Mucosa of descending colon (tissue), 3 donors: ENCODE data around the gene ANOS1. TPM values are rescaled to one million over a fixed set of nuclear protein-coding genes. Genes with fewer than 3 reads are reported as not detected.

Source experiments
- ATAC-seq: fragments of 200-7000 bp; cut with Tn5 transposase; one replicate; pipeline ENCODE4 v1.9.1; 2020; ENCODE audit warnings: mild to moderate bottlenecking, moderate library complexity
- DNase-seq, 3 donors: peaks; one replicate each; pipeline ENCODE4 v3.0.0-alpha.2; 2020
- H3K36me3 ChIP-seq: fragments of 200-600 bp; one replicate; pipeline ENCODE4 v1.8.0; 2021; ENCODE audit warnings: low read depth, mild to moderate bottlenecking
- H3K4me1 ChIP-seq: fragments of 200-600 bp; one replicate; pipeline ENCODE4 v1.8.0; 2021; ENCODE audit warnings: low read depth, mild to moderate bottlenecking
- H3K4me3 ChIP-seq: fragments of 200-600 bp; one replicate; pipeline ENCODE4 v1.8.0; 2021; ENCODE audit warnings: mild to moderate bottlenecking
- H3K9me3 ChIP-seq: fragments of 200-600 bp; one replicate; pipeline ENCODE4 v1.8.0; 2021; ENCODE audit warnings: mild to moderate bottlenecking
- intact Hi-C, 2 donors: fragments of 100-400 bp; cut with DNase I in 1 of 2; cut with micrococcal nuclease in 1 of 2; formaldehyde crosslinking; loops; one replicate each; pipeline versions ENCODE4 v1.11.0 to v1.11.1; 2022; cut with DNase I, micrococcal nuclease
- total RNA-seq, 3 donors: library from RNA; stranded (reverse); fragmentation: NEBNext Ultra II Directional in 2 of 3; extraction: Animal tissue kit (Norgen Biotek cat#: 25700) in 2 of 3; gene quantifications; one replicate each; pipeline versions ENCODE4 v1.2.1 to v1.2.4, GENCODE V29; 2021 to 2023
- TF ChIP-seq, protein P1 (sequence below): fragments of 200-600 bp; IDR thresholded peaks from one replicate; pipeline ENCODE4 v1.8.0; 2022; ENCODE audit warnings: antibody characterized with exemption, mild to moderate bottlenecking
- donor health status: DM: no; HTN: no; CAD: no; lungs with moderate emphysema.
- donor health status: DM: no; HTN: no; CAD: no.
- donor health status: DM: no; HTN: yes; CAD: no.

Gene ANOS1
- total RNA-seq, 3 donors from 2014 or later = 0.14 to 0.48 (median 0.41) TPM

GRCh38 chrX:8576821-8577220, 155.1 kb downstream of the ANOS1 start:
- Histone ChIP-seq H3K4me1 (no peaks in the 10 kb centered on the region), H3K36me3 (no peaks in the 10 kb centered on the region), H3K9me3 (no peaks in the 10 kb centered on the region), H3K4me3 (no peak overlapping the region)
- DNase-seq = no peak
- TF ChIP-seq, protein P1, sequence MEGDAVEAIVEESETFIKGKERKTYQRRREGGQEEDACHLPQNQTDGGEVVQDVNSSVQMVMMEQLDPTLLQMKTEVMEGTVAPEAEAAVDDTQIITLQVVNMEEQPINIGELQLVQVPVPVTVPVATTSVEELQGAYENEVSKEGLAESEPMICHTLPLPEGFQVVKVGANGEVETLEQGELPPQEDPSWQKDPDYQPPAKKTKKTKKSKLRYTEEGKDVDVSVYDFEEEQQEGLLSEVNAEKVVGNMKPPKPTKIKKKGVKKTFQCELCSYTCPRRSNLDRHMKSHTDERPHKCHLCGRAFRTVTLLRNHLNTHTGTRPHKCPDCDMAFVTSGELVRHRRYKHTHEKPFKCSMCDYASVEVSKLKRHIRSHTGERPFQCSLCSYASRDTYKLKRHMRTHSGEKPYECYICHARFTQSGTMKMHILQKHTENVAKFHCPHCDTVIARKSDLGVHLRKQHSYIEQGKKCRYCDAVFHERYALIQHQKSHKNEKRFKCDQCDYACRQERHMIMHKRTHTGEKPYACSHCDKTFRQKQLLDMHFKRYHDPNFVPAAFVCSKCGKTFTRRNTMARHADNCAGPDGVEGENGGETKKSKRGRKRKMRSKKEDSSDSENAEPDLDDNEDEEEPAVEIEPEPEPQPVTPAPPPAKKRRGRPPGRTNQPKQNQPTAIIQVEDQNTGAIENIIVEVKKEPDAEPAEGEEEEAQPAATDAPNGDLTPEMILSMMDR = no peak
- no peak for ATAC-seq
- intact Hi-C loops = no loop called here

DNA sequence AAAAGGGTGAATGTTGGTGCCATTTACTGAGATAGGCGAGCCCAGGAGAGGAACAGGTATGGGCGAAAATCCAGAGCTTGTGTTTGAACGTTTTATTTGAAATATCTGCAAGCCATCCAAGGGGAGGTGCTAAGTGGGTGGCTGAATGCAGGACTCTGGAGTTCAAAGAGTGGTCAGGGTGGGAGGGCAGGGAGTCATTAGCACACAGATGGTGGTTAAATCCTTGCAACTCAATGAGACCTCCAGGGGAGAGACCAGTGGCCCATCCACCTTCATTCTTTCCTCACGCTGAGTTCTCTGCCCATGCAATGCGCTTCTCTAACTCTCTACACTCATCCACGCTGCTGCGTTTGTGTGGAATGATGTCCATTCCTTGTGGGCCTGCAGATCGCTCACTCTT, 166.2 kb downstream of the ANOS1 start:
- TF ChIP-seq, protein P1 = no peak
- no peak for ATAC-seq
- intact Hi-C loops = no loop called here

DNA sequence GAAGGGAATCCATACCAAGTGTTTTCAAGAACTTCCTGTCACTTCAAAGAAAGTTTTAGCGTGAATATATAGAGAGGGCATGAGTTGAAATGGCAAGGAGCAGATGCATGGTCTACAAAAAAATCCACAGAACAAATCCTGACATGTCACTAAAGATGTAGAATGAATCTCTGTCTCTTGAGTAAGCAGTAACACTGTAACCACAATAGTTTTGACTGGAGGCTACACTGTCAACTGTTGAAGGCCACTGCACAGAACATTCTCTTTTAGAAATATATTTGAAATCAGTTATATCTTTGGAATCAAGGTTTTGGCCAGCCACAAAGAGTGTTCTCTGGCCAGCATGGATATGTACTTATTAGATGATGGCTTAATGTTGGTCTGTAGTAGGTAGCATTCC, 183.5 kb downstream of the ANOS1 start:
- H3K9me3 ChIP-seq = no peaks in the 10 kb centered on the region
- H3K4me1 ChIP-seq = no peaks in the 10 kb centered on the region
- H3K4me3 ChIP-seq = no peak overlapping the region
- TF ChIP-seq, protein P1 = no peak
- no peak for DNase-seq
- no peaks in the 10 kb centered on the region for H3K36me3 ChIP-seq
- intact Hi-C loops = no loop called here
- no peak for ATAC-seq

More for the DNA sequence above, 166.2 kb downstream of the ANOS1 start:
- no peaks in the 10 kb centered on the region for H3K36me3 ChIP-seq
- no peaks in the 10 kb centered on the region for H3K9me3 ChIP-seq
- DNase-seq = no peak
- H3K4me1 ChIP-seq = no peaks in the 10 kb centered on the region
- no peak overlapping the region for H3K4me3 ChIP-seq

- no peak for DNase-seq
- TF ChIP-seq, protein P1 = no peak
- no peak for ATAC-seq
- intact Hi-C loops = no loop called here
- Histone ChIP-seq H3K36me3 (no peaks in the 10 kb centered on the region), H3K9me3 (no peaks in the 10 kb centered on the region), H3K4me3 (no peak overlapping the region), H3K4me1 (no peaks in the 10 kb centered on the region)
Observed at GRCh38 chrX:8546715-8547114, 185.2 kb downstream of the ANOS1 start.

- intact Hi-C loops = no loop called here
- Histone ChIP-seq H3K4me3 (no peak overlapping the region), H3K9me3 (no peaks in the 10 kb centered on the region), H3K36me3 (no peaks in the 10 kb centered on the region), H3K4me1 (no peaks in the 10 kb centered on the region)
- TF ChIP-seq, protein P1 = no peak
- no peak for ATAC-seq
- DNase-seq = no peak
Observed at GRCh38 chrX:8520791-8521190, 211.1 kb downstream of the ANOS1 start.

GRCh38 chrX:8520178-8520577, 211.8 kb downstream of the ANOS1 start:
- Histone ChIP-seq H3K4me3 (no peak overlapping the region), H3K4me1 (no peaks in the 10 kb centered on the region), H3K36me3 (no peaks in the 10 kb centered on the region), H3K9me3 (no peaks in the 10 kb centered on the region)
- intact Hi-C loops = no loop called here
- TF ChIP-seq, protein P1 = no peak
- DNase-seq = no peak
- no peak for ATAC-seq
